Caki2 (cell line): ENCODE measurements around the gene STARD7. TPM values are rescaled to one million over a fixed set of nuclear protein-coding genes. Genes with fewer than 3 reads are reported as not detected.

Experiments used
- total RNA-seq: library from RNA; depleted of rRNA; stranded (reverse); fragments of >200 nt; shearing (Covaris generic); gene quantifications from 2 replicates; pipeline ENCODE4 v1.2.3, GENCODE V29; 2014; ENCODE audit warnings: low replicate concordance; rRNA removed

Gene STARD7
- total RNA-seq, 1 experiment from 2014 or later = 156 TPM

Other genes starting within 250 kb of the STARD7 start
- gene ANKRD36C, start 217.0 kb downstream of the STARD7 start, total RNA-seq = 7.9 and 9.1 TPM in 2 replicates
- gene GPAT2, start 173.9 kb downstream of the STARD7 start, total RNA-seq = not detected in 2 replicates
- gene ADRA2B, start 92.3 kb downstream of the STARD7 start, total RNA-seq = 0.32 TPM in 1 of 2 replicates, not detected in the other
- gene ASTL, start 70.3 kb downstream of the STARD7 start, total RNA-seq = not detected in 2 replicates
- 6.1 and 7.4 TPM in 2 replicates for gene DUSP2, start 63.4 kb downstream of the STARD7 start, total RNA-seq
- gene TMEM127, start 57.2 kb upstream of the STARD7 start, total RNA-seq = 17.4 and 29.8 TPM in 2 replicates
- gene CIAO1, start 57.4 kb upstream of the STARD7 start, total RNA-seq = 119 and 148 TPM in 2 replicates
- 73.7 and 74.0 TPM in 2 replicates for gene SNRNP200, start 96.7 kb upstream of the STARD7 start, total RNA-seq
- not detected in 2 replicates for gene ITPRIPL1, start 116.5 kb upstream of the STARD7 start, total RNA-seq
- 30.5 and 43.0 TPM in 2 replicates for gene NCAPH, start 126.9 kb upstream of the STARD7 start, total RNA-seq